Measurements from ENCODE around the gene AURKB. TPM values are rescaled to one million over a fixed set of nuclear protein-coding genes. Genes with fewer than 3 reads are reported as not detected.

Gene AURKB
- total RNA-seq, 2 experiments from 2014 or later: 0.56 to 1.4 TPM

DNA sequence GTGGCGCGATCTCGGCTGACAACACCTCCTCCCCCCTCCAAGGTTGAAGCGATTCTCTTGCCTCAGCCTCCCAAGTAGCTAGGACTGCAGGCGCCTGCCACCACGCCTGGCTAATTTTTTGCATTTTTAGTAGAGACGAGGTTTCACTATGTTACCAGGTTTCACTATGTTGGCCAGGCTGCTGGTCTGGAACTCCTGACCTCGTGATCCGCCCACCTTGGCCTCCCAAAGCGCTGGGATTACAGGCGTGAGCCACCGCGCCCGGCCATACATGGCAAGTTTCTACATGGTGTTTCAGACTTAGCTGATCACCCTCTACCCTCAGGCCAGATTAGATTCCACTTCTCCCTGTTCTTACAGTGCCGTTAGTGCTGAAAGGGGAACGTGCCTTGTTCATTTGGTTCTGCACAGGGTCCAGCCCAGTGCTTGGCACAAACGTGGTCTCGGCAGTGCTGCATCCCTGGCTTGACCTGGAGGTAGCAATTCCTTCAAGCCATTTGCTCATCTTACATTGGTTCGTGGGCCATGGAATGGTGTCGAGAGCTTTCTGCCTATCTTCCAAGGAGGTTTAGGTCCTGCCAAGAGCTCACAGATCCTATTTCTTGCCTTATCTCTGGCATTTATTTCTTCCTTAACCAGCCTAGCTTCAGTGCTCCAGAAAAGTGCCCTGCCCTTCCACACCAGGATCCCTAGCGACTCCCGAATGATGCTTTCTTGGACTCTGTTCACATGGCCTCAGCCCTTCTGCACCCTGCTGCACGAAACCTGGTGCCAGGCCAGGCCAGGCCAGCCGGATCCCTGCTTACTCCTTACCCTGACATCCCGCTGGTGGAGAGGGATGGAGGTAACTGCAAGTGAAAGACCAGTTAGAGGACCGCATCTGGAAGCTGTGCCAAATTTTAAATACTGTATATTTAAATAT is 14.8 kb upstream of the AURKB start:
- no peaks in the 10 kb centered on the region for H3K9me3 ChIP-seq (ENCODE audit: control insufficient read depth in 1 of 2, insufficient read depth in 1 of 2, low read length in 2 of 2)
- no peaks in the 10 kb centered on the region for H3K27me3 ChIP-seq (ENCODE audit: control insufficient read depth in 1 of 2, insufficient read depth in 2 of 2, low read length in 2 of 2)
- TF ChIP-seq, protein P1, sequence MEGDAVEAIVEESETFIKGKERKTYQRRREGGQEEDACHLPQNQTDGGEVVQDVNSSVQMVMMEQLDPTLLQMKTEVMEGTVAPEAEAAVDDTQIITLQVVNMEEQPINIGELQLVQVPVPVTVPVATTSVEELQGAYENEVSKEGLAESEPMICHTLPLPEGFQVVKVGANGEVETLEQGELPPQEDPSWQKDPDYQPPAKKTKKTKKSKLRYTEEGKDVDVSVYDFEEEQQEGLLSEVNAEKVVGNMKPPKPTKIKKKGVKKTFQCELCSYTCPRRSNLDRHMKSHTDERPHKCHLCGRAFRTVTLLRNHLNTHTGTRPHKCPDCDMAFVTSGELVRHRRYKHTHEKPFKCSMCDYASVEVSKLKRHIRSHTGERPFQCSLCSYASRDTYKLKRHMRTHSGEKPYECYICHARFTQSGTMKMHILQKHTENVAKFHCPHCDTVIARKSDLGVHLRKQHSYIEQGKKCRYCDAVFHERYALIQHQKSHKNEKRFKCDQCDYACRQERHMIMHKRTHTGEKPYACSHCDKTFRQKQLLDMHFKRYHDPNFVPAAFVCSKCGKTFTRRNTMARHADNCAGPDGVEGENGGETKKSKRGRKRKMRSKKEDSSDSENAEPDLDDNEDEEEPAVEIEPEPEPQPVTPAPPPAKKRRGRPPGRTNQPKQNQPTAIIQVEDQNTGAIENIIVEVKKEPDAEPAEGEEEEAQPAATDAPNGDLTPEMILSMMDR (IDR thresholded peaks at IDR 0.05): no peak
- Mint-ChIP-seq H3K9me3 (peaks cover 2% of the 10 kb centered on the region), H3K27ac (peak overlapping the region; percentile 99), H3K4me3 (peak overlapping the region; percentile 87), H3K4me1 (ENCODE audit: low read depth) (peaks cover 77% of the 10 kb centered on the region), H3K27me3 (peaks cover 38% of the 10 kb centered on the region), H3K36me3 (ENCODE audit: low read depth) (peaks cover 78% of the 10 kb centered on the region)
- no peak overlapping the region for H3K4me3 ChIP-seq (ENCODE audit: low read length)
- intact Hi-C loops (cut with DNase I, micrococcal nuclease): loop anchor here (5.0 kb wide), 2 partner anchors 88 to 157 kb away; partner anchors contain the start of gene RPL26 (in 1 of the 2)
- peaks cover 65% of the 10 kb centered on the region for H3K4me1 ChIP-seq (ENCODE audit: insufficient read depth, low read length)
- ChIA-PET CTCF (interaction anchor here (0.6 to 1.5 kb wide), 6 partner anchors 20 to 107 kb away, joined by 3 to 7 read pairs (median 3); partner anchors contain the start of genes ALOXE3 and CTC1), POLR2A (interaction anchor here (0.8 to 19.8 kb wide), 16 partner anchors 15 to 538 kb away, joined by 3 to 630 read pairs (median 14); partner anchors contain the start of genes ALOXE3, AURKB, BORCS6 and CTC1)
- H3K27ac ChIP-seq (ENCODE audit: low read depth in 1 of 2, low read length in 2 of 2): peak overlapping the region in 1 of 2 donors; percentile 40
- peaks cover 40% of the 10 kb centered on the region for H3K36me3 ChIP-seq (ENCODE audit: insufficient read depth, low read length)
- no peak for DNase-seq
- ATAC-seq (ENCODE audit: poor library complexity): no peak

DNA sequence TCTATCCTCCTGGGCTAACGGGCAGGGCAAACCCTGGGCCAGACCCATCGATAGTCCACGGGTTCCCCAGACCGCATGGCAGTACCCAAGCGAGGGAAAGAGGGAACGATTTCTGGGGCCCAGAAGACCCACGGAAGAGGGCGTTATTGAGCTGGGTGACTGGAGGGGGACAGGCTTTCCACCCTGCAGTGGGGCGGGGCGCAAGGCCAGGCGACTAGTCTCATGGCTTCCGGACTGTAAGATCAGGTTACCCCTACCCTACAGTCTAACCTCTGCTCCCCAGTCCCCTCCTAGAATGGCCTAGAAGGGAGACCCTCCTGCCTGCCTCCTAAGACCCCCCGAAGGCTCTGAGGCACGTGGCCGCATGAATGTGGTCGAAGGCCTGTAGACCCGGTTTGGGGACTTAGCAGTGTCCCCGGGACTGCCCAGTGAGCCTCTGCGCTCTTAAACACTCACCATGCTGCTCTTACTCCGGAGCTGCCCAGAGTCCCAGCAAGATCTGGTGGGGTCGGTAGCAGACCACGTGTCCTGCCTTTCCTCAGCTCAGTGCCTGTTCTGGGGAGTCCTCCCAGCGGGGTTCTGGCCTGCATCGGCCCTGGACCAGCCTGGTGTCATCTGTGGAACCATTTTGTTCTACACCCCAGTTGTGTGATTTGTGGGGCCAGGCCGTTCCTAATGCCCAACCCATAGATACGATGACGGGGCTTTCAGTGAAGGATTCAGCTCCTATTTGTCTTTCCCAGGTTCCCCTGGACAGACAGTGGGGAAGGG is 13.2 kb upstream of the AURKB start:
- Mint-ChIP-seq H3K4me1 (ENCODE audit: low read depth) (peaks cover 76% of the 10 kb centered on the region), H3K9me3 (peaks cover 2% of the 10 kb centered on the region), H3K27ac (peak overlapping the region; percentile 99), H3K27me3 (peaks cover 42% of the 10 kb centered on the region), H3K36me3 (ENCODE audit: low read depth) (peaks cover 67% of the 10 kb centered on the region), H3K4me3 (peak overlapping the region; percentile 98)
- H3K4me3 ChIP-seq (ENCODE audit: low read length): peak overlapping the region; percentile 75
- peaks cover 75% of the 10 kb centered on the region for H3K4me1 ChIP-seq (ENCODE audit: insufficient read depth, low read length)
- intact Hi-C loops (cut with DNase I, micrococcal nuclease): loop anchor here (1.0 to 5.0 kb wide), 4 partner anchors 24 to 159 kb away; partner anchors contain the start of genes RANGRF (in 1 of the 2) and RPL26 (in 1 of the 2)
- TF ChIP-seq, protein P1 (IDR thresholded peaks at IDR 0.05): no peak
- peak in 12 of 14 experiments; percentile 28 to 78 (median 50) for DNase-seq
- ChIA-PET CTCF (interaction anchor here (0.9 to 4.0 kb wide), 9 partner anchors 9 to 104 kb away, joined by 3 to 30 read pairs (median 8); partner anchors contain the start of genes BORCS6, CTC1 and SLC25A35), POLR2A (interaction anchor here (0.8 to 19.8 kb wide), 24 partner anchors 12 to 1091 kb away, joined by 3 to 630 read pairs (median 21); partner anchors contain the start of genes ALOXE3, AURKB, BORCS6 and CNTROB)
- peak overlapping the region; percentile 89 to 95 for H3K27ac ChIP-seq (ENCODE audit: low read depth in 1 of 2, low read length in 2 of 2)
- peaks cover 30% of the 10 kb centered on the region for H3K36me3 ChIP-seq (ENCODE audit: insufficient read depth, low read length)
- H3K9me3 ChIP-seq (ENCODE audit: control insufficient read depth in 1 of 2, insufficient read depth in 1 of 2, low read length in 2 of 2): no peaks in the 10 kb centered on the region
- H3K27me3 ChIP-seq (ENCODE audit: control insufficient read depth in 1 of 2, insufficient read depth in 2 of 2, low read length in 2 of 2): no peaks in the 10 kb centered on the region
- no peak for ATAC-seq (ENCODE audit: poor library complexity)

All from CD4-positive, alpha-beta T cell (primary cell).